RWPE2 (cell line): ENCODE measurements around the gene CFAP46.
A peak's percentile ranks its signal among the peaks of the same experiment; 100 is the strongest.

Source experiments
- ATAC-seq: fragments of 200-7000 bp; cut with Tn5 transposase; 3 replicates; pipeline ENCODE4 v1.9.1; 2021; ENCODE audit warnings: low read depth
- DNase-seq: peaks from one replicate; pipeline ENCODE4 v3.0.0-alpha.2; 2020; ENCODE audit warnings: low spot score
- H3K27ac ChIP-seq: fragments of 450-650 bp; 2 replicates; pipeline ENCODE4 v1.5.1; 2017; ENCODE audit warnings: mild to moderate bottlenecking; ENCODE audit not compliant: poor library complexity, severe bottlenecking
- H3K27me3 ChIP-seq: fragments of 250-450 bp; sonication (Bioruptor Pico); 2 replicates; pipeline ENCODE4 v1.5.1; 2021; ENCODE audit warnings: mild to moderate bottlenecking, moderate library complexity; ENCODE audit not compliant: insufficient read depth, poor library complexity, severe bottlenecking
- H3K36me3 ChIP-seq: fragments of 250-450 bp; sonication (Bioruptor Pico); 2 replicates; pipeline ENCODE4 v1.5.1; 2020; ENCODE audit warnings: low read depth, mild to moderate bottlenecking, moderate library complexity
- H3K4me1 ChIP-seq: fragments of 250-450 bp; sonication (Bioruptor Pico); 2 replicates; pipeline ENCODE4 v1.5.1; 2021; ENCODE audit warnings: mild to moderate bottlenecking, moderate library complexity; ENCODE audit not compliant: insufficient read depth, poor library complexity, severe bottlenecking
- H3K4me3 ChIP-seq: fragments of 250-450 bp; sonication (Bioruptor Pico); 2 replicates; pipeline ENCODE4 v1.5.1; 2021; ENCODE audit warnings: mild to moderate bottlenecking, moderate library complexity; ENCODE audit not compliant: severe bottlenecking
- H3K9me3 ChIP-seq: fragments of 250-450 bp; sonication (Bioruptor Pico); 2 replicates; pipeline ENCODE4 v1.5.1; 2021; ENCODE audit warnings: mild to moderate bottlenecking, moderate library complexity; ENCODE audit not compliant: severe bottlenecking
- CTCF ChIP-seq: fragments of 450-650 bp; IDR thresholded peaks from one replicate; pipeline ENCODE4 v1.5.1; 2017; ENCODE audit warnings: mild to moderate bottlenecking, moderate library complexity; ENCODE audit not compliant: poor library complexity, severe bottlenecking

The CFAP46 gene

GRCh38 chr10:132810807-132811700 lies 131.3 kb downstream of the CFAP46 start:
- DNase-seq (no peak), ATAC-seq (no peak)
- Histone ChIP-seq H3K9me3 (no peaks in the 10 kb centered on the region), H3K4me1 (no peaks in the 10 kb centered on the region), H3K27me3 (no peaks in the 10 kb centered on the region), H3K4me3 (no peak overlapping the region), H3K27ac (no peak overlapping the region), H3K36me3 (no peaks in the 10 kb centered on the region)
- TF ChIP-seq CTCF: no peak

- ATAC-seq: no peak
These were observed 132.1 kb downstream of the CFAP46 start for GRCh38 chr10:132810141-132810806.

GRCh38 chr10:132809232-132810140 lies 132.9 kb downstream of the CFAP46 start:
- no peaks in the 10 kb centered on the region for H3K9me3 ChIP-seq
- H3K4me1 ChIP-seq: no peaks in the 10 kb centered on the region
- no peak overlapping the region for H3K27ac ChIP-seq
- no peak overlapping the region for H3K4me3 ChIP-seq
- H3K36me3 ChIP-seq: no peaks in the 10 kb centered on the region
- DNase-seq: no peak
- H3K27me3 ChIP-seq: no peaks in the 10 kb centered on the region
- TF ChIP-seq CTCF: no peak
- ATAC-seq: no peak

More at GRCh38 chr10:132810141-132810806, 132.1 kb downstream of the CFAP46 start:
- Histone ChIP-seq H3K9me3 (no peaks in the 10 kb centered on the region), H3K4me1 (no peaks in the 10 kb centered on the region), H3K27me3 (no peaks in the 10 kb centered on the region), H3K36me3 (no peaks in the 10 kb centered on the region), H3K4me3 (no peak overlapping the region), H3K27ac (no peak overlapping the region)
- TF ChIP-seq CTCF: no peak
- no peak for DNase-seq

- DNase-seq: peak; percentile 63
- no peaks in the 10 kb centered on the region for H3K27me3 ChIP-seq
- ATAC-seq: peak; percentile 24; the same call in 1 of the 3 replicates
- no peaks in the 10 kb centered on the region for H3K36me3 ChIP-seq
- no peak overlapping the region for H3K4me3 ChIP-seq
- H3K9me3 ChIP-seq: no peaks in the 10 kb centered on the region
- no peaks in the 10 kb centered on the region for H3K4me1 ChIP-seq
- H3K27ac ChIP-seq: no peak overlapping the region
- no peak for TF ChIP-seq CTCF
These were observed 133.8 kb downstream of the CFAP46 start for GRCh38 chr10:132808383-132809231.
